HepG2 (cell line): Measurements from ENCODE around the gene ASF1B. TPM values are rescaled to one million over a fixed set of nuclear protein-coding genes. Genes with fewer than 3 reads are reported as not detected.
A peak's percentile ranks its signal among the peaks of the same experiment; 100 is the strongest.

ENCODE experiments used
- GABPB1 ChIP-seq: IDR thresholded peaks from 2 replicates; pipeline ENCODE4 v1.6.1; 2016; ENCODE audit warnings: mild to moderate bottlenecking, missing genetic modification reagents, moderate library complexity, missing compliant biosample characterization
- RBM39 ChIP-seq: fragments of 200-400 bp; formaldehyde crosslinking; IDR thresholded peaks from one replicate; pipeline ENCODE4 v1.6.1; 2018; ENCODE audit warnings: antibody characterized with exemption, mild to moderate bottlenecking, low read depth, low read length; ENCODE audit not compliant: poor library complexity, severe bottlenecking
- RFXAP ChIP-seq: sonication (generic); formaldehyde crosslinking; IDR thresholded peaks from 2 replicates; pipeline ENCODE4 v1.4.0; 2020; ENCODE audit warnings: missing genetic modification reagents, borderline replicate concordance
- RXRA ChIP-seq: sonication (generic); formaldehyde crosslinking; IDR thresholded peaks from 2 replicates; pipeline ENCODE4 v1.5.1; 2020; ENCODE audit warnings: missing genetic modification reagents
- SP1 ChIP-seq, 2 experiments: fragments of 450-650 bp in 1 of 2; sonication (generic) in 1 of 2; formaldehyde crosslinking in 1 of 2; IDR thresholded peaks; 2 replicates each; pipeline versions ENCODE4 v1.4.0 to v1.6.1; 2016 to 2020; ENCODE audit warnings: missing genetic modification reagents in 1 of 2
- ZBTB34 ChIP-seq: sonication (generic); formaldehyde crosslinking; IDR thresholded peaks from 2 replicates; pipeline ENCODE4 v1.8.0; 2022; ENCODE audit warnings: mild to moderate bottlenecking, missing genetic modification reagents
- ZMYM4 ChIP-seq: sonication (generic); formaldehyde crosslinking; IDR thresholded peaks from 2 replicates; pipeline ENCODE4 v1.8.1; 2023; ENCODE audit warnings: mild to moderate bottlenecking, missing genetic modification reagents
- ZNF790 ChIP-seq: sonication (generic); formaldehyde crosslinking; IDR thresholded peaks from 2 replicates; pipeline ENCODE4 v1.8.0; 2022; ENCODE audit warnings: missing genetic modification reagents, mild to moderate bottlenecking, borderline replicate concordance
- polyA plus RNA-seq, 8 experiments: library from polyadenylated mRNA; depleted of rRNA in 3 of 8; stranded (reverse) in 7 of 8; unstranded in 1 of 8; fragments of >200 nt; fragmentation: Illumina TruSeq in 4 of 8; extraction: Trizol in 4 of 8; gene quantifications; 2 replicates each; pipeline versions ENCODE4 v1.2.1 to v1.2.3, GENCODE V29; 2011 to 2016; ENCODE audit warnings: low read depth in 4 of 8, missing spikeins in 1 of 8, mixed read lengths in 1 of 8; ENCODE audit not compliant: insufficient read depth in 1 of 8
- total RNA-seq, 5 experiments: library from RNA; depleted of rRNA; stranded (reverse); fragments of >200 nt; fragmentation: Illumina TruSeq; extraction: Trizol; gene quantifications; 2 replicates each; pipeline ENCODE4 v1.2.3, GENCODE V29; 2016; ENCODE audit warnings: low read depth in 1 of 5
- TF ChIP-seq, protein P1 (sequence below): sonication (generic); formaldehyde crosslinking; IDR thresholded peaks from 2 replicates; pipeline ENCODE4 v1.4.0; 2020; ENCODE audit warnings: missing genetic modification reagents, borderline replicate concordance
- TF ChIP-seq, protein P2 (sequence below): sonication (generic); formaldehyde crosslinking; IDR thresholded peaks from 2 replicates; pipeline ENCODE4 v1.4.0; 2020; ENCODE audit warnings: missing genetic modification reagents, low read depth, mild to moderate bottlenecking, borderline replicate concordance
- TF ChIP-seq, protein P3 (sequence below): sonication (generic); formaldehyde crosslinking; IDR thresholded peaks from 2 replicates; pipeline ENCODE4 v1.9.0; 2021; ENCODE audit warnings: missing genetic modification reagents, borderline replicate concordance
- TF ChIP-seq, protein P4 (sequence below): sonication (generic); formaldehyde crosslinking; IDR thresholded peaks from 2 replicates; pipeline ENCODE4 v1.5.1; 2020; ENCODE audit warnings: mild to moderate bottlenecking, missing genetic modification reagents, moderate library complexity

ASF1B gene
- total and polyA plus RNA-seq, 2 of the 13 experiments (the other 11 are each of a cell fraction or from before 2014, with no cell fraction given), result 18.2 to 24.8 TPM

DNA sequence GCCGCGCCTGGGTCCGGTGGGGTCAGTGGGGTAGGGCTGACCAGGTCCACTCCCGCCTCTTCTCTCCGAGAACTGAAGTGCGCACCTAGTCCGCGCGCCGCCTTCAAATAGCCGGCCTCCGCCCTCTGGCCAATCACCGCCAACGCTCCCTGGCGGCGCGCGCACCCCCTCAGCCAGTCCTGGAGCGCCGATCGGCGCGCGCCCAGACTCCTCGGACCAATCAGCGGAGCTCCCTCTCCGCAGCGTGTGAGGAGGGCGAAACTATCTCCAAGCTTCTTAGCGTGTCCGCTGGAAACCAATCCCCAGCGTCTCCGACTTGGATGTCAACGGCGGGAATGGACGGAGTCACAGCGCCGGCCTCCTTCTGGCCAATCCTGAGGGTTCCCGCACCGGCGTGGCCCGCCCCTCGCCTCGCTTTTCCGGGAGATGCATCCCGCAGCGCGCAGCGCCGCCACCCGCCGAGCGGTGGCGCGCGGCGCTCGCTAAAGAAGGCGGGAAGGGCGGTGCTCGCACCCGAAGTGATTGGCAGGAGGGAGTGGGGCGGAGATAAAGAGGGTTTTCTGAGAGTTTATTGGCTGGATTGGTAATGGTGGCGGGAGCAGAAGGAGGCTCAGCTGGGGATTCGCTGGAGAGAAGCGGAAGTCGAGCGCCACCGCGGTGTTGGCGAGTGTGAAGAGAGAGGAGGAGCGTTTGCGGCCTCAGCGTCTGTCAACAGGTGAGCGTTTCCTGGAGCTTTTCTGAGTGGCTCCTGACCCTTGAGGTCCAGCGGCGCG lies at the start of gene ASF1B (continued):
- TF ChIP-seq, protein P1, sequence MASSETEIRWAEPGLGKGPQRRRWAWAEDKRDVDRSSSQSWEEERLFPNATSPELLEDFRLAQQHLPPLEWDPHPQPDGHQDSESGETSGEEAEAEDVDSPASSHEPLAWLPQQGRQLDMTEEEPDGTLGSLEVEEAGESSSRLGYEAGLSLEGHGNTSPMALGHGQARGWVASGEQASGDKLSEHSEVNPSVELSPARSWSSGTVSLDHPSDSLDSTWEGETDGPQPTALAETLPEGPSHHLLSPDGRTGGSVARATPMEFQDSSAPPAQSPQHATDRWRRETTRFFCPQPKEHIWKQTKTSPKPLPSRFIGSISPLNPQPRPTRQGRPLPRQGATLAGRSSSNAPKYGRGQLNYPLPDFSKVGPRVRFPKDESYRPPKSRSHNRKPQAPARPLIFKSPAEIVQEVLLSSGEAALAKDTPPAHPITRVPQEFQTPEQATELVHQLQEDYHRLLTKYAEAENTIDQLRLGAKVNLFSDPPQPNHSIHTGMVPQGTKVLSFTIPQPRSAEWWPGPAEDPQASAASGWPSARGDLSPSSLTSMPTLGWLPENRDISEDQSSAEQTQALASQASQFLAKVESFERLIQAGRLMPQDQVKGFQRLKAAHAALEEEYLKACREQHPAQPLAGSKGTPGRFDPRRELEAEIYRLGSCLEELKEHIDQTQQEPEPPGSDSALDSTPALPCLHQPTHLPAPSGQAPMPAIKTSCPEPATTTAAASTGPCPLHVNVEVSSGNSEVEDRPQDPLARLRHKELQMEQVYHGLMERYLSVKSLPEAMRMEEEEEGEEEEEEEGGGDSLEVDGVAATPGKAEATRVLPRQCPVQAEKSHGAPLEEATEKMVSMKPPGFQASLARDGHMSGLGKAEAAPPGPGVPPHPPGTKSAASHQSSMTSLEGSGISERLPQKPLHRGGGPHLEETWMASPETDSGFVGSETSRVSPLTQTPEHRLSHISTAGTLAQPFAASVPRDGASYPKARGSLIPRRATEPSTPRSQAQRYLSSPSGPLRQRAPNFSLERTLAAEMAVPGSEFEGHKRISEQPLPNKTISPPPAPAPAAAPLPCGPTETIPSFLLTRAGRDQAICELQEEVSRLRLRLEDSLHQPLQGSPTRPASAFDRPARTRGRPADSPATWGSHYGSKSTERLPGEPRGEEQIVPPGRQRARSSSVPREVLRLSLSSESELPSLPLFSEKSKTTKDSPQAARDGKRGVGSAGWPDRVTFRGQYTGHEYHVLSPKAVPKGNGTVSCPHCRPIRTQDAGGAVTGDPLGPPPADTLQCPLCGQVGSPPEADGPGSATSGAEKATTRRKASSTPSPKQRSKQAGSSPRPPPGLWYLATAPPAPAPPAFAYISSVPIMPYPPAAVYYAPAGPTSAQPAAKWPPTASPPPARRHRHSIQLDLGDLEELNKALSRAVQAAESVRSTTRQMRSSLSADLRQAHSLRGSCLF, result no peak
- TF ChIP-seq, protein P2, sequence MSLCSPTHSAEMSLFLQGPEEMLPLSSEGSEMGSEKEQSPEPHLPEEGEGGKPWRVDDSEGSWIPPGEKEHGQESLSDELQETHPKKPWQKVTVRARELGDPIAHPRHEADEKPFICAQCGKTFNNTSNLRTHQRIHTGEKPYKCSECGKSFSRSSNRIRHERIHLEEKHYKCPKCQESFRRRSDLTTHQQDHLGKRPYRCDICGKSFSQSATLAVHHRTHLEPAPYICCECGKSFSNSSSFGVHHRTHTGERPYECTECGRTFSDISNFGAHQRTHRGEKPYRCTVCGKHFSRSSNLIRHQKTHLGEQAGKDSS (CRISPR knock-in tag), result no peak
- TF ChIP-seq RXRA (CRISPR knock-in tag) (no peak; the same call in 1 of the 2 replicates), SP1 (IDR thresholded peaks at IDR 0.05) (no peak), SP1 (CRISPR knock-in tag; IDR thresholded peaks at IDR 0.05) (peak; percentile 79), ZNF790 (CRISPR knock-in tag) (no peak; the same call in 1 of the 2 replicates), ZBTB34 (CRISPR knock-in tag) (peak; percentile 71; the same call in 1 of the 2 replicates), RFXAP (peak; percentile 90), ZMYM4 (CRISPR knock-in tag) (peak; percentile 87), GABPB1 (CRISPR knock-in tag) (peak; percentile 96), RBM39 (peak; percentile 40)
- TF ChIP-seq, protein P3, sequence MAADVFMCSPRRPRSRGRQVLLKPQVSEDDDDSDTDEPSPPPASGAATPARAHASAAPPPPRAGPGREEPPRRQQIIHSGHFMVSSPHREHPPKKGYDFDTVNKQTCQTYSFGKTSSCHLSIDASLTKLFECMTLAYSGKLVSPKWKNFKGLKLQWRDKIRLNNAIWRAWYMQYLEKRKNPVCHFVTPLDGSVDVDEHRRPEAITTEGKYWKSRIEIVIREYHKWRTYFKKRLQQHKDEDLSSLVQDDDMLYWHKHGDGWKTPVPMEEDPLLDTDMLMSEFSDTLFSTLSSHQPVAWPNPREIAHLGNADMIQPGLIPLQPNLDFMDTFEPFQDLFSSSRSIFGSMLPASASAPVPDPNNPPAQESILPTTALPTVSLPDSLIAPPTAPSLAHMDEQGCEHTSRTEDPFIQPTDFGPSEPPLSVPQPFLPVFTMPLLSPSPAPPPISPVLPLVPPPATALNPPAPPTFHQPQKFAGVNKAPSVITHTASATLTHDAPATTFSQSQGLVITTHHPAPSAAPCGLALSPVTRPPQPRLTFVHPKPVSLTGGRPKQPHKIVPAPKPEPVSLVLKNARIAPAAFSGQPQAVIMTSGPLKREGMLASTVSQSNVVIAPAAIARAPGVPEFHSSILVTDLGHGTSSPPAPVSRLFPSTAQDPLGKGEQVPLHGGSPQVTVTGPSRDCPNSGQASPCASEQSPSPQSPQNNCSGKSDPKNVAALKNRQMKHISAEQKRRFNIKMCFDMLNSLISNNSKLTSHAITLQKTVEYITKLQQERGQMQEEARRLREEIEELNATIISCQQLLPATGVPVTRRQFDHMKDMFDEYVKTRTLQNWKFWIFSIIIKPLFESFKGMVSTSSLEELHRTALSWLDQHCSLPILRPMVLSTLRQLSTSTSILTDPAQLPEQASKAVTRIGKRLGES (CRISPR knock-in tag), result no peak
- TF ChIP-seq, protein P4, sequence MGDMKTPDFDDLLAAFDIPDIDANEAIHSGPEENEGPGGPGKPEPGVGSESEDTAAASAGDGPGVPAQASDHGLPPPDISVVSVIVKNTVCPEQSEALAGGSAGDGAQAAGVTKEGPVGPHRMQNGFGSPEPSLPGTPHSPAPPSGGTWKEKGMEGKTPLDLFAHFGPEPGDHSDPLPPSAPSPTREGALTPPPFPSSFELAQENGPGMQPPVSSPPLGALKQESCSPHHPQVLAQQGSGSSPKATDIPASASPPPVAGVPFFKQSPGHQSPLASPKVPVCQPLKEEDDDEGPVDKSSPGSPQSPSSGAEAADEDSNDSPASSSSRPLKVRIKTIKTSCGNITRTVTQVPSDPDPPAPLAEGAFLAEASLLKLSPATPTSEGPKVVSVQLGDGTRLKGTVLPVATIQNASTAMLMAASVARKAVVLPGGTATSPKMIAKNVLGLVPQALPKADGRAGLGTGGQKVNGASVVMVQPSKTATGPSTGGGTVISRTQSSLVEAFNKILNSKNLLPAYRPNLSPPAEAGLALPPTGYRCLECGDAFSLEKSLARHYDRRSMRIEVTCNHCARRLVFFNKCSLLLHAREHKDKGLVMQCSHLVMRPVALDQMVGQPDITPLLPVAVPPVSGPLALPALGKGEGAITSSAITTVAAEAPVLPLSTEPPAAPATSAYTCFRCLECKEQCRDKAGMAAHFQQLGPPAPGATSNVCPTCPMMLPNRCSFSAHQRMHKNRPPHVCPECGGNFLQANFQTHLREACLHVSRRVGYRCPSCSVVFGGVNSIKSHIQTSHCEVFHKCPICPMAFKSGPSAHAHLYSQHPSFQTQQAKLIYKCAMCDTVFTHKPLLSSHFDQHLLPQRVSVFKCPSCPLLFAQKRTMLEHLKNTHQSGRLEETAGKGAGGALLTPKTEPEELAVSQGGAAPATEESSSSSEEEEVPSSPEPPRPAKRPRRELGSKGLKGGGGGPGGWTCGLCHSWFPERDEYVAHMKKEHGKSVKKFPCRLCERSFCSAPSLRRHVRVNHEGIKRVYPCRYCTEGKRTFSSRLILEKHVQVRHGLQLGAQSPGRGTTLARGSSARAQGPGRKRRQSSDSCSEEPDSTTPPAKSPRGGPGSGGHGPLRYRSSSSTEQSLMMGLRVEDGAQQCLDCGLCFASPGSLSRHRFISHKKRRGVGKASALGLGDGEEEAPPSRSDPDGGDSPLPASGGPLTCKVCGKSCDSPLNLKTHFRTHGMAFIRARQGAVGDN, result peak; percentile 87
